Measurements from ENCODE around the gene FKBP1B.
"Not testable (repeated sequence)": the region's sequence is repeated elsewhere in the genome, so short reads cannot be mapped to it uniquely, and the experiment has no call there.

FKBP1B gene

GRCh38 chr2:24040511-24040910, 9.0 kb upstream of the FKBP1B start:
- Histone ChIP-seq H3K4me1 (ENCODE audit: insufficient read depth, low read length) (no peaks in the 10 kb centered on the region), H3K36me3 (ENCODE audit: insufficient read depth, low read length) (peaks cover 34% of the 10 kb centered on the region), H2AFZ (ENCODE audit: low read depth, low read length) (no peak overlapping the region), H3K9me3 (ENCODE audit: low read length) (no peaks in the 10 kb centered on the region), H3K4me3 (ENCODE audit: low read length) (no peak overlapping the region), H3K27me3 (ENCODE audit: insufficient read depth, low read length) (no peaks in the 10 kb centered on the region)

GRCh38 chr2:24043133-24043532, 6.4 kb upstream of the FKBP1B start:
- H3K36me3 ChIP-seq (ENCODE audit: insufficient read depth, low read length) = peaks cover 14% of the 10 kb centered on the region
- H3K4me1 ChIP-seq (ENCODE audit: insufficient read depth, low read length); H3K27me3 ChIP-seq (ENCODE audit: insufficient read depth, low read length); H3K9me3 ChIP-seq (ENCODE audit: low read length); H3K4me3 ChIP-seq (ENCODE audit: low read length); H2AFZ ChIP-seq (ENCODE audit: low read depth, low read length): not testable (repeated sequence)

- Histone ChIP-seq H3K4me1 (ENCODE audit: insufficient read depth, low read length) (peaks cover 15% of the 10 kb centered on the region), H3K27me3 (ENCODE audit: insufficient read depth, low read length) (no peaks in the 10 kb centered on the region), H3K4me3 (ENCODE audit: low read length) (peak overlapping the region; percentile 95), H3K36me3 (ENCODE audit: insufficient read depth, low read length) (no peaks in the 10 kb centered on the region), H3K9me3 (ENCODE audit: low read length) (no peaks in the 10 kb centered on the region), H2AFZ (ENCODE audit: low read depth, low read length) (no peak overlapping the region)
These were observed 3.7 kb upstream of the FKBP1B start for GRCh38 chr2:24045511-24046508.

- no peaks in the 10 kb centered on the region for H3K27me3 ChIP-seq (ENCODE audit: insufficient read depth, low read length)
- no peaks in the 10 kb centered on the region for H3K9me3 ChIP-seq (ENCODE audit: low read length)
- peak overlapping the region; percentile 95 for H3K4me3 ChIP-seq (ENCODE audit: low read length)
- H3K36me3 ChIP-seq (ENCODE audit: insufficient read depth, low read length) = no peaks in the 10 kb centered on the region
- H3K4me1 ChIP-seq (ENCODE audit: insufficient read depth, low read length) = peaks cover 15% of the 10 kb centered on the region
- no peak overlapping the region for H2AFZ ChIP-seq (ENCODE audit: low read depth, low read length)
These were observed 3.0 kb upstream of the FKBP1B start for GRCh38 chr2:24046599-24046929.

GRCh38 chr2:24046930-24047702, 2.4 kb upstream of the FKBP1B start, which contains the start of gene WDCP:
TSS of gene WDCP (minus strand) at chr2:24047391. CDS start at chr2:24039494, 7,897 bp downstream.
- no peaks in the 10 kb centered on the region for H3K36me3 ChIP-seq (ENCODE audit: insufficient read depth, low read length)
- peaks cover 15% of the 10 kb centered on the region for H3K4me1 ChIP-seq (ENCODE audit: insufficient read depth, low read length)
- no peaks in the 10 kb centered on the region for H3K27me3 ChIP-seq (ENCODE audit: insufficient read depth, low read length)
- H2AFZ ChIP-seq (ENCODE audit: low read depth, low read length) = peak within 1 kb of the TSS; percentile 67
- H3K4me3 ChIP-seq (ENCODE audit: low read length) = peak within 1 kb of the TSS; percentile 95
- H3K9me3 ChIP-seq (ENCODE audit: low read length) = no peaks in the 10 kb centered on the region

- H3K27me3 ChIP-seq (ENCODE audit: insufficient read depth, low read length) = no peaks in the 10 kb centered on the region
- no peaks in the 10 kb centered on the region for H3K36me3 ChIP-seq (ENCODE audit: insufficient read depth, low read length)
- peak overlapping the region; percentile 45 for H3K4me3 ChIP-seq (ENCODE audit: low read length)
- no peaks in the 10 kb centered on the region for H3K9me3 ChIP-seq (ENCODE audit: low read length)
- H3K4me1 ChIP-seq (ENCODE audit: insufficient read depth, low read length) = peaks cover 15% of the 10 kb centered on the region
- peak overlapping the region; percentile 58 for H2AFZ ChIP-seq (ENCODE audit: low read depth, low read length)
These were observed 1.9 kb upstream of the FKBP1B start for GRCh38 chr2:24047703-24048033.

GRCh38 chr2:24048769-24049484, 614 bp upstream of the FKBP1B start:
- no peaks in the 10 kb centered on the region for H3K27me3 ChIP-seq (ENCODE audit: insufficient read depth, low read length)

GRCh38 chr2:24050041-24050979, 769 bp downstream of the FKBP1B start:
- peaks cover 5% of the 10 kb centered on the region for H3K36me3 ChIP-seq (ENCODE audit: insufficient read depth, low read length)
- peak overlapping the region; percentile 62 for H2AFZ ChIP-seq (ENCODE audit: low read depth, low read length)
- H3K4me1 ChIP-seq (ENCODE audit: insufficient read depth, low read length) = peaks cover 15% of the 10 kb centered on the region
- peak overlapping the region; percentile 62 for H3K4me3 ChIP-seq (ENCODE audit: low read length)
- H3K27me3 ChIP-seq (ENCODE audit: insufficient read depth, low read length) = no peaks in the 10 kb centered on the region
- H3K9me3 ChIP-seq (ENCODE audit: low read length) = no peaks in the 10 kb centered on the region

More at GRCh38 chr2:24048769-24049484, 614 bp upstream of the FKBP1B start:
- H3K4me3 ChIP-seq (ENCODE audit: low read length) = peak overlapping the region; percentile 62
- H3K36me3 ChIP-seq (ENCODE audit: insufficient read depth, low read length) = no peaks in the 10 kb centered on the region
- peak overlapping the region; percentile 62 for H2AFZ ChIP-seq (ENCODE audit: low read depth, low read length)
- H3K9me3 ChIP-seq (ENCODE audit: low read length) = no peaks in the 10 kb centered on the region
- peaks cover 15% of the 10 kb centered on the region for H3K4me1 ChIP-seq (ENCODE audit: insufficient read depth, low read length)

- H3K4me1 ChIP-seq (ENCODE audit: insufficient read depth, low read length) = peaks cover 10% of the 10 kb centered on the region
These were observed 2.3 kb downstream of the FKBP1B start for GRCh38 chr2:24051833-24052232.

GRCh38 chr2:24052951-24053350, 3.4 kb downstream of the FKBP1B start:
- Histone ChIP-seq H3K9me3 (ENCODE audit: low read length) (no peaks in the 10 kb centered on the region), H2AFZ (ENCODE audit: low read depth, low read length) (no peak overlapping the region), H3K27me3 (ENCODE audit: insufficient read depth, low read length) (no peaks in the 10 kb centered on the region), H3K4me3 (ENCODE audit: low read length) (no peak overlapping the region), H3K36me3 (ENCODE audit: insufficient read depth, low read length) (peaks cover 5% of the 10 kb centered on the region), H3K4me1 (ENCODE audit: insufficient read depth, low read length) (peaks cover 7% of the 10 kb centered on the region)

More at GRCh38 chr2:24051833-24052232, 2.3 kb downstream of the FKBP1B start:
- Histone ChIP-seq H3K9me3 (ENCODE audit: low read length) (no peaks in the 10 kb centered on the region), H3K27me3 (ENCODE audit: insufficient read depth, low read length) (no peaks in the 10 kb centered on the region), H2AFZ (ENCODE audit: low read depth, low read length) (no peak overlapping the region), H3K36me3 (ENCODE audit: insufficient read depth, low read length) (peaks cover 5% of the 10 kb centered on the region), H3K4me3 (ENCODE audit: low read length) (no peak overlapping the region)

- Histone ChIP-seq H3K4me1 (ENCODE audit: insufficient read depth, low read length) (peaks cover 3% of the 10 kb centered on the region), H3K9me3 (ENCODE audit: low read length) (no peaks in the 10 kb centered on the region), H3K36me3 (ENCODE audit: insufficient read depth, low read length) (peaks cover 5% of the 10 kb centered on the region), H3K27me3 (ENCODE audit: insufficient read depth, low read length) (no peaks in the 10 kb centered on the region), H2AFZ (ENCODE audit: low read depth, low read length) (no peak overlapping the region), H3K4me3 (ENCODE audit: low read length) (no peak overlapping the region)
These were observed 4.9 kb downstream of the FKBP1B start for GRCh38 chr2:24054366-24055010.

GRCh38 chr2:24055750-24056149, 6.2 kb downstream of the FKBP1B start:
- H3K27me3 ChIP-seq (ENCODE audit: insufficient read depth, low read length) = no peaks in the 10 kb centered on the region
- H3K9me3 ChIP-seq (ENCODE audit: low read length) = no peaks in the 10 kb centered on the region
- peaks cover 5% of the 10 kb centered on the region for H3K36me3 ChIP-seq (ENCODE audit: insufficient read depth, low read length)
- no peak overlapping the region for H3K4me3 ChIP-seq (ENCODE audit: low read length)
- no peak overlapping the region for H2AFZ ChIP-seq (ENCODE audit: low read depth, low read length)
- no peaks in the 10 kb centered on the region for H3K4me1 ChIP-seq (ENCODE audit: insufficient read depth, low read length)
